Heart right ventricle (tissue), 16 donors: Measurements from ENCODE around the gene ADAM8. TPM values are rescaled to one million over a fixed set of nuclear protein-coding genes. Genes with fewer than 3 reads are reported as not detected.

Experiments
- ATAC-seq, 8 donors: fragments of 200-7000 bp; cut with Tn5 transposase; one replicate each; pipeline ENCODE4 v1.9.1; 2020; ENCODE audit warnings: mild to moderate bottlenecking in 8 of 8, moderate library complexity in 8 of 8, moderate number of reproducible peaks in 1 of 8
- DNase-seq, 2 donors: peaks; one replicate each; pipeline ENCODE4 v3.0.0-alpha.2; 2020
- H3K27ac ChIP-seq, 10 donors: fragments of 200-600 bp; sonication (generic) in 2 of 10; one replicate each; pipeline versions ENCODE4 v1.5.0 to v1.8.0; 2020 to 2022; ENCODE audit warnings: mild to moderate bottlenecking in 3 of 10
- H3K27me3 ChIP-seq, 7 donors: fragments of 200-600 bp; one replicate each; pipeline ENCODE4 v1.8.0; 2021 to 2022; ENCODE audit warnings: mild to moderate bottlenecking in 2 of 7
- H3K36me3 ChIP-seq, 9 donors: fragments of 200-600 bp; sonication (generic) in 1 of 9; one replicate each; pipeline versions ENCODE4 v1.5.0 to v1.8.0; 2020 to 2022; ENCODE audit warnings: mild to moderate bottlenecking in 2 of 9
- H3K4me1 ChIP-seq, 9 donors: fragments of 200-600 bp; sonication (generic) in 1 of 9; one replicate each; pipeline versions ENCODE4 v1.5.0 to v1.8.0; 2020 to 2022; ENCODE audit warnings: mild to moderate bottlenecking in 4 of 9
- H3K4me3 ChIP-seq, 10 donors: fragments of 200-600 bp; sonication (generic) in 2 of 10; one replicate each; pipeline versions ENCODE4 v1.5.0 to v1.8.0; 2020 to 2022; ENCODE audit warnings: mild to moderate bottlenecking in 7 of 10, moderate library complexity in 2 of 10
- H3K9me3 ChIP-seq, 11 donors: fragments of 200-600 bp in 10 of 11; sonication (generic) in 2 of 11; one replicate each; pipeline versions ENCODE4 v1.5.0 to v1.8.0; 2013 to 2022; ENCODE audit warnings: mild to moderate bottlenecking in 2 of 11, control low read depth in 1 of 11, moderate library complexity in 1 of 11
- CTCF ChIP-seq, 9 donors: fragments of 200-600 bp; sonication (generic) in 2 of 9; IDR thresholded peaks; one replicate each; pipeline versions ENCODE4 v1.5.0 to v1.8.0; 2021 to 2022; ENCODE audit warnings: antibody characterized with exemption in 9 of 9, mild to moderate bottlenecking in 5 of 9, moderate library complexity in 1 of 9
- WGBS, 2 donors: extraction: QIAGEN DNeasy Blood & Tissue Kit; methylation state at CpG; one replicate each; pipeline ENCODE4 v1.1.7; 2013; ENCODE audit warnings: inconsistent platforms in 1 of 2; 5-methylcytosine and 5-hydroxymethylcytosine counted together
- intact Hi-C, 10 donors: fragments of 100-400 bp; cut with DNase I; formaldehyde crosslinking; loops; one replicate each; pipeline versions ENCODE4 v1.11.1 to v1.14.2; 2022
- polyA plus RNA-seq, 2 donors: library from polyadenylated mRNA; stranded (reverse); fragments of 200-250 nt; gene quantifications; one replicate each; pipeline ENCODE4 v1.2.3, GENCODE V29; 2013
- total RNA-seq, 10 donors: library from RNA; stranded (reverse); fragmentation: NEBNext Ultra II Directional in 3 of 10; extraction: Animal tissue kit (Norgen Biotek cat#: 25700) in 3 of 10; gene quantifications; one replicate each; pipeline versions ENCODE4 v1.2.1 to v1.2.4, GENCODE V29; 2021 to 2023
- donor health status: Arrhythmogenic right ventricular cardiomyopathy.
- donor health status: ischemic (EF 13 %, LVEDD 7.1; RV severe dilation, severe dysfunction).
- donor health status: healthy with polysubstance abuse.
- donor health status: DM: no; HTN: yes; CAD: no.
- donor health status: DM: no; HTN: no; CAD: no.
- donor health status: ischemic (EF 25% LVEDD 6.9; RV normal size, moderate dysfunction).
- donor health status: ischemic (EF 25% LVEDD 5.7; RV mildly dilated, moderate dysfunction).
- donor health status: healthy.
- donor health status: DM: yes; HTN: yes; CAD: no.
- donor health status: Ischemic cardiomyopathy.
- donor health status: ischemic (EF 35%, LVEDD 5.7; RV mildly dilated, moderate dysfunction).
- donor health status: nonischemic (EF 11% LVEDD 7.7; RV severe dilation, severe dysfunction).
- donor health status: DM: yes; HTN: yes; CAD: no.
- donor health status: PGD.
- donor health status: ischemic (EF 29% LVEDD 5.4; RV normal size, mild dysfunction).
- donor health status: nonischemic (EF 23%, LVEDD 6.1; RV moderate dilation, normal function).

ADAM8 gene
- total and polyA plus RNA-seq, 12 donors, result 0.88 to 6.5 (median 1.6) TPM

GRCh38 chr10:133313192-133313591, 36.5 kb upstream of the ADAM8 start:
- intact Hi-C loops, result loop anchor here in 3 of 10 donors (1.0 to 10.0 kb wide), 3 partner anchors 18 to 294 kb away; no protein-coding TSS in a partner anchor
- ATAC-seq, result no peak

GRCh38 chr10:133312769-133313145, 36.1 kb upstream of the ADAM8 start:
- WGBS, 2 donors, result 92 to 93% methylated on average over 9 of the region's 9 CpGs
- no peak for TF ChIP-seq CTCF (IDR thresholded peaks at IDR 0.05)
- no peak for ATAC-seq
- intact Hi-C loops, result loop anchor here in 3 of 10 donors (1.0 to 10.0 kb wide), 3 partner anchors 19 to 295 kb away; no protein-coding TSS in a partner anchor
- H3K27ac ChIP-seq, result no peak overlapping the region
- no peaks in the 10 kb centered on the region for H3K9me3 ChIP-seq
- H3K4me1 ChIP-seq, result peaks cover 0 to 13% (median 8%) of the 10 kb centered on the region in 9 donors
- H3K4me3 ChIP-seq, result no peak overlapping the region
- no peaks in the 10 kb centered on the region for H3K27me3 ChIP-seq
- DNase-seq, result no peak
- peaks cover 0 to 37% (median 7%) of the 10 kb centered on the region in 9 donors for H3K36me3 ChIP-seq

More at GRCh38 chr10:133313192-133313591, 36.5 kb upstream of the ADAM8 start:
- Histone ChIP-seq H3K36me3 (peaks cover 0 to 37% (median 7%) of the 10 kb centered on the region in 9 donors), H3K27me3 (no peaks in the 10 kb centered on the region), H3K4me3 (no peak overlapping the region), H3K4me1 (peaks cover 0 to 9% (median 4%) of the 10 kb centered on the region in 9 donors), H3K27ac (no peak overlapping the region), H3K9me3 (no peaks in the 10 kb centered on the region)
- 80 to 84% methylated on average over 4 of the region's 4 CpGs for WGBS, 2 donors
- no peak for TF ChIP-seq CTCF (IDR thresholded peaks at IDR 0.05)
- no peak for DNase-seq

- H3K27me3 ChIP-seq, result no peaks in the 10 kb centered on the region
- no peak overlapping the region for H3K4me3 ChIP-seq
- no peak overlapping the region for H3K27ac ChIP-seq
- 91 to 95% methylated on average over 23 of the region's 23 CpGs for WGBS, 2 donors
- no peak for ATAC-seq
- no peaks in the 10 kb centered on the region for H3K9me3 ChIP-seq
- peaks cover 0 to 19% (median 13%) of the 10 kb centered on the region in 9 donors for H3K4me1 ChIP-seq
- DNase-seq, result no peak
- peaks cover 0 to 37% (median 7%) of the 10 kb centered on the region in 9 donors for H3K36me3 ChIP-seq
- intact Hi-C loops, result loop anchor here in 2 of 10 donors (5.0 to 10.0 kb wide), 2 partner anchors 167 to 295 kb away; no protein-coding TSS in a partner anchor
- no peak for TF ChIP-seq CTCF (IDR thresholded peaks at IDR 0.05)
Observed at GRCh38 chr10:133312016-133312768, 35.5 kb upstream of the ADAM8 start.

- 87 to 93% methylated on average over 10 of the region's 10 CpGs for WGBS, 2 donors
- no peak for TF ChIP-seq CTCF (IDR thresholded peaks at IDR 0.05)
- no peak overlapping the region for H3K4me3 ChIP-seq
- H3K27me3 ChIP-seq, result no peaks in the 10 kb centered on the region
- H3K27ac ChIP-seq, result no peak overlapping the region
- peaks cover 0 to 37% (median 7%) of the 10 kb centered on the region in 9 donors for H3K36me3 ChIP-seq
- peaks cover 0 to 25% (median 18%) of the 10 kb centered on the region in 9 donors for H3K4me1 ChIP-seq
- intact Hi-C loops, result loop anchor here in 2 of 10 donors (5.0 to 10.0 kb wide), 2 partner anchors 167 to 296 kb away; no protein-coding TSS in a partner anchor
- DNase-seq, result no peak
- ATAC-seq, result no peak
- no peaks in the 10 kb centered on the region for H3K9me3 ChIP-seq
Observed at GRCh38 chr10:133311570-133311969, 34.9 kb upstream of the ADAM8 start.
